Thymus (tissue), 11 donors: Measurements from ENCODE around the gene PHF20. TPM values are rescaled to one million over a fixed set of nuclear protein-coding genes. Genes with fewer than 3 reads are reported as not detected.

Experiments used
- DNase-seq, 9 donors: peaks; one replicate each; pipeline ENCODE4 v3.0.0-alpha.2; 2013; ENCODE audit warnings: low spot score in 9 of 9, low read depth in 6 of 9, missing footprints in 1 of 9
- H3K27ac ChIP-seq, 2 donors: one replicate each; pipeline ENCODE4 v1.5.1; 2013; ENCODE audit warnings: control low read depth in 1 of 2, low read depth in 1 of 2, low read length in 1 of 2, mild to moderate bottlenecking in 1 of 2, moderate library complexity in 1 of 2
- H3K27me3 ChIP-seq, 2 donors: one replicate each; pipeline ENCODE4 v1.5.1; 2013; ENCODE audit warnings: low read length in 1 of 2; ENCODE audit not compliant: control insufficient read depth in 2 of 2, insufficient read depth in 1 of 2
- H3K36me3 ChIP-seq, 2 donors: one replicate each; pipeline ENCODE4 v1.5.1; 2013; ENCODE audit warnings: low read length in 1 of 2, mild to moderate bottlenecking in 1 of 2, moderate library complexity in 1 of 2; ENCODE audit not compliant: control insufficient read depth in 2 of 2, insufficient read depth in 2 of 2
- H3K4me1 ChIP-seq, 2 donors: one replicate each; pipeline ENCODE4 v1.5.1; 2013; ENCODE audit warnings: low read length in 2 of 2; ENCODE audit not compliant: control insufficient read depth in 2 of 2, insufficient read depth in 2 of 2
- H3K4me3 ChIP-seq, 2 donors: one replicate each; pipeline ENCODE4 v1.5.1; 2013; ENCODE audit warnings: low read length in 2 of 2, control low read depth in 1 of 2, mild to moderate bottlenecking in 1 of 2
- H3K9me3 ChIP-seq, 2 donors: one replicate each; pipeline ENCODE4 v1.5.1; 2013; ENCODE audit warnings: low read length in 1 of 2, mild to moderate bottlenecking in 1 of 2; ENCODE audit not compliant: control insufficient read depth in 2 of 2, insufficient read depth in 1 of 2
- WGBS: extraction: QIAGEN DNeasy Blood & Tissue Kit; methylation state at CpG from one replicate; pipeline ENCODE4 v1.1.7; 2013; 5-methylcytosine and 5-hydroxymethylcytosine counted together
- polyA plus RNA-seq: library from polyadenylated mRNA; stranded (reverse); fragments of 200-250 nt; gene quantifications from one replicate; pipeline ENCODE4 v1.2.3, GENCODE V29; 2013
- total RNA-seq: library from RNA; stranded (reverse); fragments of 120-200 nt; gene quantifications from one replicate; pipeline ENCODE4 v1.2.4, GENCODE V29; 2013
- donor health status: healthy.

The PHF20 gene
- total and polyA plus RNA-seq, 2 donors, result 35.6 to 39.7 TPM

DNA sequence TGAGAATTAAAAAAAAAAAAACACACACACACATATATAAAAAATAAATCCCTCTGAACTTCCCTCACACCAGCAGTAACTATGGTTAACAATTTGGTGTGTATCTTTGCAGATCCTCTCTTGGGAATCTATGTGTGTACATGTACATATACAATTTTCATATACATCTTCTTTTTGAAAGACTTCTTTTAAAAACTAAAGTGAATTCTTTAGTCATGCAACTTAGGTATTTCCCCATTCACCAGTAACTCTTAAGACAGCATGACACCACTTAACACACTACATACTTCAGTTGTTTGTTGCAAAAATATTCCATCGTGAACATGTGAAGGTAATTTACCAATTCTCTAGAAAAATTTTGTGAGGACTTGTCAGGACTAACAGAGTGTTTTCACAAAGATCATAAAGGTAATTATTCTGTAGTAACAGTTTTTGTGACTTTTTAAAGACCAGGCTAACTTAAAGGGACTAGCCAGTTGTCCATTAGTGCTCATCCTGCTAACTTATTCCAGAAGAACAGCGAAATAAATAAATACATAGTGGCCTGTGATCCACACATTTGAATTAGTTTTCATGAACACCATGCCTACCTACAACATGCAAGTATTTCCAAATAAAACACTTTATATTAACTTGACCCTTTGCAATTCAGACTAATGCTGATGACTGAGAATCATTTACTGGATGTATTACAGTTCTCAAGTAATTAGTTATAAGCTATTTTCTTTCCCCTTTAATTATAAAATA, 41.8 kb upstream of the PHF20 start:
- no peak overlapping the region for H3K27ac ChIP-seq
- no peaks in the 10 kb centered on the region for H3K4me1 ChIP-seq
- no peak overlapping the region for H3K4me3 ChIP-seq
- no peaks in the 10 kb centered on the region for H3K9me3 ChIP-seq
- no peak for DNase-seq
- WGBS, result 94% methylated on average over 2 of the region's 2 CpGs
- H3K36me3 ChIP-seq, result peaks cover 44 to 97% of the 10 kb centered on the region in 2 donors
- no peaks in the 10 kb centered on the region for H3K27me3 ChIP-seq

DNA sequence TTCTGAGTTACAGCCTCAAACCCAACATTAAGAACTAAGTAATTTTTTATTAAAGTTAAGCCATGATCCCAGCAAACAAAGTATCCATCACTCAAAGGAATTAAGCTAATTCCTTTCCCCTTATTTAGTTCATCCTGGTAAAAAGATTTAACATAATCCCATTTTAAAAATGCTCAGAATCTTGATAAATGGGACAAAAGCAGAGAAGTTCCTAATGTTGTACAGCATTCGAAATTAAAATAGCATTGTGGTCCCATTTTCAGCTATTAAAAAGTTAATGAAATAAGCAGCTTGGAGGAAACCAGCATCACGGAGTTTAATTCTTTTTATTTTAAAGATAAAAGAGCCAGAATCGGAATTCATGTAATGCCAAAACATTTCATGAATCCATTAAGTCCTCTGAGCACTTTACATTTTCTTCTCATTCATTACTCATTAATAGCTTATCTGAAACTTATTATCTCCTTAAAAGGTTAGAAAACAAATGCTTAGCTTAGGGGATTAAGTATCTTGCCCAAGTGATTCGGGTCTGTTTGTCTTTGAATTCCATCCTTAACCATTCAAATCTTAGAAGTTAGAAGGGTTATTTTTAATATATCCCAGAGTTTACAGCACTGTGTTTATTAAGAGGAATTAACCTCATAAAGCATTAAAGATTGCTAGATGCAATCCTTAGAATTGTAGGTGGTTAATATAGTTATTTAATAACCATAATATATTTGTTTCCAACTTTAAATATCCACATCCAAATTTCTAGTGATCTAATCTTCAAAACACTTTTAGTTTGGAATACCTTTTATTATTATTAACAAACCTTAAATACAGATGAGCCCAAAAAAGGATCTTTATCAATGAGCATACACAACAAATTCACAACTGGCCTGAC, 41.0 kb upstream of the PHF20 start:
- DNase-seq, result no peak
- H3K9me3 ChIP-seq, result no peaks in the 10 kb centered on the region
- H3K36me3 ChIP-seq, result peaks cover 39 to 97% of the 10 kb centered on the region in 2 donors
- no peaks in the 10 kb centered on the region for H3K27me3 ChIP-seq
- 94% methylated on average over 4 of the region's 4 CpGs for WGBS
- H3K27ac ChIP-seq, result no peak overlapping the region
- H3K4me3 ChIP-seq, result no peak overlapping the region
- peaks cover 0 to 2% of the 10 kb centered on the region in 2 donors for H3K4me1 ChIP-seq

DNA sequence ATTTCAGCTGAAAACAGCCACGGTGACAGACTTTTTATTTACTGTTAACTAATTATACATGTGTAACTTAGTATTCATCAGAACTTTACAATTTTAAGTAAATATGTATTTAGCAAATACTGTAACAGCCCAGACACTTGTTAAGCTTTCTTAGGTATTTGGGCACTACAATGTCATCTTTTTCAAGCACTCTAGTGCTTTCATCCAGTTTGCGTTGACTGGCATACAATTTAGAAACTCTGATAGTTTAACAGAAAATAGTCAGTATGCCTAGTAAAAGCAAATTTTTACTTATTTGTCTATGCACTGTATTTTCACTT, 40.4 kb upstream of the PHF20 start:
- no peak overlapping the region for H3K4me3 ChIP-seq

DNA sequence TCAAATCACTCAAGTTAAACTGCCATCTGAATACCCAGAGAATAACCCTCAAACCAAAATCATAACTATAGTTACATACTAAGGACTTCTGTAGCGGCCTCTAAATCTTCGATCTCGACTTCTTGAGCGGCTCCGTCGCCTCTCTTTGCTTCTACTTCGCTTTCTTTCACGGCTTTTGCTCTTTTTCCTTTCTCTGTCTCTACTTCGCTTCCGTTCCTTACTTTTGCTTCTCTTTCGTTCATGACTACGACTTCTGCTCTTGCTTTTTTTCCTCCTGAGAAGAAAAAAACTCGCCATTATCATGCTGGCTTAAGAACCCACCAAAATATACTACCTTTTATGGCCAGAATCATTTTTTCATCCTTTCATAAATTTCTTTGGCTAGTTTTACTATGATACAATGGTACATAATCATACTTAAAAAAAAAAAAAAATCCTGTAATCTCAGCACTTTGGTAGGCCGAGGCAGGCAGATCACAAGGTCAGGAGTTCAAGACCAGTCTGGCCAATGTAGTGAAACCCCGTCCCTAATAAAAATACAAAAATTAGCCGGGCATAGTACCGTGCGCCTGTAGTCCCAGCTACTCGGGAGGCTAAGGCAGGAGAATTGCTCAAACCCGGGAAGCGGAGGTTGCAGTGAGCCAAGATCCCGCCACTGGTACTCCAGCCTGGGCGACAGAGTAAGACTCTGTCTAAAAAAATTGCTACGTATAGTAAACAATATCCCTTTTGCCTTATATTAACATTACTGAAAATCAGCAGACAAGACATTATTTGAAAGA, 39.8 kb upstream of the PHF20 start:
- H3K27me3 ChIP-seq, result no peaks in the 10 kb centered on the region
- H3K4me3 ChIP-seq, result no peak overlapping the region
- no peak for DNase-seq
- H3K27ac ChIP-seq, result no peak overlapping the region
- no peaks in the 10 kb centered on the region for H3K9me3 ChIP-seq
- peaks cover 42 to 96% of the 10 kb centered on the region in 2 donors for H3K36me3 ChIP-seq
- peaks cover 2 to 4% of the 10 kb centered on the region in 2 donors for H3K4me1 ChIP-seq
- WGBS, result 97% methylated on average over 24 of the region's 24 CpGs

More for the DNA sequence above, 40.4 kb upstream of the PHF20 start:
- Histone ChIP-seq H3K4me1 (peaks cover 0 to 4% of the 10 kb centered on the region in 2 donors), H3K36me3 (peaks cover 43 to 97% of the 10 kb centered on the region in 2 donors), H3K27me3 (no peaks in the 10 kb centered on the region), H3K9me3 (no peaks in the 10 kb centered on the region), H3K27ac (no peak overlapping the region)
- 92% methylated on average over 2 of the region's 2 CpGs for WGBS
- DNase-seq, result no peak

DNA sequence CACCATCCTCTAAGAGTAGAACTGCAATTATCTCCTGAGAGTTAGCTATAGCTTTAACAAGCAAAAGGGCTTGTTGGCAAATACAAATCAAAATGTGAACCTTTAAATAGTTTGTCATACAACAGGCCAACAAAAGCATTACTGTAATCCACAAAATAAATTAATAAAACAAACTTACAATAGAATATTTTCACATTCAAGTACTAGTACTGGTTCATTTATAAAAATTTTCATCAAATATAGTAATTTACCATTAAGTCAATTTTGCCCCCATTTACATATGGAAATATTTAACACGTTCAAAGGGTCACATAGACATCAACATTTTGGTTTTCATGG, 39.2 kb upstream of the PHF20 start:
- H3K27me3 ChIP-seq, result no peaks in the 10 kb centered on the region
- H3K4me1 ChIP-seq, result peaks cover 2 to 4% of the 10 kb centered on the region in 2 donors
- no peak overlapping the region for H3K27ac ChIP-seq
- DNase-seq, result no peak
- no peaks in the 10 kb centered on the region for H3K9me3 ChIP-seq
- H3K36me3 ChIP-seq, result peaks cover 41 to 97% of the 10 kb centered on the region in 2 donors
- 93% methylated on average over 1 of the region's 1 CpG for WGBS
- H3K4me3 ChIP-seq, result no peak overlapping the region

DNA sequence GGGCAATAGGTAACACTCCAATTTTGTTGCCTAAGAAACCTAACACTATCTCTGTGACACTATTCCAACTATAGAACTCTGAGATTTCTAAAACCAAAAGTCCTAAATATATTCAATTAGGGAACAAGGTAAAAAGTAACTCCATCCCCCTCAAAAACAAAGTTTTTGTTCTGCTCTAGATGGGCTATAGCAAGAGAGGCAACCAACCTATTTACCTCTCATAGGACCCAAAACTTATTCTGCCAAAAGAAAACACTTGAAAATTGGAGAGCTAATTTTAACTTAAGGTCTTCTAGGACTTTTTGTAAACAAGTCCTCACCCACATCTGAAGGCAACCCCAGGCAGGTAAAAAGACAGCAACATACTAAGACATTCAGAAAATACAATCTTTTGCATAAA, 37.4 kb upstream of the PHF20 start:
- Histone ChIP-seq H3K27me3 (no peaks in the 10 kb centered on the region), H3K9me3 (no peaks in the 10 kb centered on the region), H3K4me3 (no peak overlapping the region), H3K4me1 (peaks cover 8 to 9% of the 10 kb centered on the region in 2 donors), H3K36me3 (peaks cover 44 to 95% of the 10 kb centered on the region in 2 donors), H3K27ac (no peak overlapping the region)
- no peak for DNase-seq

DNA sequence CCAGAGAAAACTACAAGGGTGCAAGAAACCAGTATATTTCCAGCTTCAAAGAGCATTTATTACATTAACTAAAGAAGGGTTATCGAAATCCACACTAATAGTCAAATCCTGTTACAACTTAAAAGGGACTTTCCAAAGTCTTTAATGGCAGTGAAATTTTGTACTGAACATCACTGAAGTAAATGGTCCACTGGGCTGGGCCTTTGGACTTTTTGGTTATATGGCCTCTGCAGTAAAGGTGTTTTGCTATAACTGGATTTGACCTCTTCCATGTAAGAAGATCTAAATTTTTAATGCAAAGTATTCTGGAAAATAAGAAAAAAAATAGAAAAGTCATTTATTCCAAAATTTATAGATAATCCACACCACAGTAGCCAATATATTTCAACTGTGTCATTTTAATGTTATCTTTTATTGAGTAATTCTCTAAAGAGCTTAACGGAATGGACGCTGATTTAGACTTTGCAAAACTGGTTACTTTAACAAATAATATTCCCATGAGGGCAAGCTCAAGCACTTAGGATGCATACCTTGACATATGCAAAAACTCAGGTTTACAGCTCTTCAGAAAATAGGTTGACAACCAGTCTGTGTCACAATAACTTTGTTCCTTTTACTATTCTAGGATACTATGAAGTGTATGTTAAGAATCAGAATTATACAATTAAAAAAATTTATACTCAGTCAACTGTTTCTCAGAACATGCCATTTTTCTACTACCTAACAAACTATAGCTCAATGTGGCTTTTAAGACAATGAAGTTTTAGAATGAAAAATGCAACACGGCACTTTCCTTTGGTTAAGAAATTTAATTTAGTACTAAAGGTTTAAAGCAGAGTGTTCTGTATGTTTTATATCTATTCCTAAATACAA, 36.8 kb upstream of the PHF20 start:
- H3K4me1 ChIP-seq, result peaks cover 9% of the 10 kb centered on the region in 2 donors
- H3K27me3 ChIP-seq, result no peaks in the 10 kb centered on the region
- no peak overlapping the region for H3K4me3 ChIP-seq
- WGBS, result 92% methylated on average over 4 of the region's 4 CpGs
- no peaks in the 10 kb centered on the region for H3K9me3 ChIP-seq
- no peak for DNase-seq
- peaks cover 42 to 95% of the 10 kb centered on the region in 2 donors for H3K36me3 ChIP-seq
- no peak overlapping the region for H3K27ac ChIP-seq

DNA sequence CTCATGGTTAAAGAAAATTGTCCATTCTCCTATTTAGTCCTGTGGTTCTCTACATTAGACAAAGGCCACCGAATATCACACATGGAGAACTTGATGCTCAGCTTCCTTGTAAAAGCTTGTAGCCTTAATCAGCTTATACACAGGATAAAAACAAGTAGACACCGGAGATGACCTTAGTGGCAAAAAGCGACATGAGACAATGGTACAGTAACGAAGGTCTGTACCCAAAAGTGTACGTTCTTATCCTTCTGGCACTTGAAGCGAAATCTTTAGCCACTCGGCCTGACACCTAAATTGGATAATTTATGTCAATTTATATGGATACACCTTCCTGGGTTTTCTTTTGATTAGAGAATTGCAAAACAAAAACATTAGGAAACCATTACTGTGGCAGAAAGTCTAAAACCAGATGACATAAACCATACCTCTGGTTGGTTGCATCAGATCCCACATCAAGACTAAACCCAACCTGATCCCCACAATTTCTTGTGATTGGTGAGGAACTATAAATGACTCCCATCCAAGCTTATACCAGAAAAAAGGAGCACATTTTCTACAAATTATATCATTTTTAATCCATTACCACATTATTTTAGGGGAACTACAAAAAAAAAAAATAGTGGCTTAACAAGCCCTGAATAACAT, 35.9 kb upstream of the PHF20 start:
- 92% methylated on average over 7 of the region's 7 CpGs for WGBS
- Histone ChIP-seq H3K4me3 (no peak overlapping the region), H3K27ac (no peak overlapping the region), H3K36me3 (peaks cover 46 to 94% of the 10 kb centered on the region in 2 donors), H3K9me3 (no peaks in the 10 kb centered on the region), H3K4me1 (peaks cover 9% of the 10 kb centered on the region in 2 donors), H3K27me3 (no peaks in the 10 kb centered on the region)
- DNase-seq, result no peak
